ENCODE measurements around the gene CFAP77. TPM values are rescaled to one million over a fixed set of nuclear protein-coding genes. Genes with fewer than 3 reads are reported as not detected.

Gene CFAP77
- total and polyA plus RNA-seq, 9 donors: 0.11 to 13.8 (median 0.47) TPM; not detected in 4

DNA sequence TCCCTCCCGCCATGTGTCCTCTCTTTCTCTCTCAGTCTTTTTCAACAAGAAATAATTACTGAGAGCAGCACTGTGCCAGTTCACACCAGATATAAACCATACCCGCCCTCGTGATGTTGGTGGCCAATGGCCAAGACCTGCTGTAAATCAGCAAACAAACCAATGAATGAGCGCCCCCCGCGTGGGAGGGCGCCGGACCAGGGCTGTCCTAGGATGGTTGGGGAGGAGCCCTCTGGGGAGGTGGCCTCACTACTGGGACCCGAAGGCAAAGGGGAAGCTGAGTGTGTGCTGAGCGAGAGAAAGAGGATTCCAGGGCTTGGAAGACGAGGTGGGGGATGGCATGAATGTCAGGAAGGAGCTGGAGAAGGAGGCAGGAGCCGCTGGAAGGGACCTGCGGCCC lies 121.2 kb downstream of the CFAP77 start:
- 4 to 7% (median 4%) methylated on average over 13 of the region's 13 CpGs for WGBS, 3 donors
- Histone ChIP-seq H3K36me3 (no peaks in the 10 kb centered on the region), H3K27me3 (no peaks in the 10 kb centered on the region), H3K4me3 (no peak overlapping the region), H3K9me3 (peaks cover 0 to 7% of the 10 kb centered on the region in 2 donors), H3K27ac (no peak overlapping the region), H3K4me1 (ENCODE audit: insufficient read depth) (no peaks in the 10 kb centered on the region)
- DNase-seq: no peak
- intact Hi-C loops (cut with DNase I): no loop called here
- TF ChIP-seq, protein P1, sequence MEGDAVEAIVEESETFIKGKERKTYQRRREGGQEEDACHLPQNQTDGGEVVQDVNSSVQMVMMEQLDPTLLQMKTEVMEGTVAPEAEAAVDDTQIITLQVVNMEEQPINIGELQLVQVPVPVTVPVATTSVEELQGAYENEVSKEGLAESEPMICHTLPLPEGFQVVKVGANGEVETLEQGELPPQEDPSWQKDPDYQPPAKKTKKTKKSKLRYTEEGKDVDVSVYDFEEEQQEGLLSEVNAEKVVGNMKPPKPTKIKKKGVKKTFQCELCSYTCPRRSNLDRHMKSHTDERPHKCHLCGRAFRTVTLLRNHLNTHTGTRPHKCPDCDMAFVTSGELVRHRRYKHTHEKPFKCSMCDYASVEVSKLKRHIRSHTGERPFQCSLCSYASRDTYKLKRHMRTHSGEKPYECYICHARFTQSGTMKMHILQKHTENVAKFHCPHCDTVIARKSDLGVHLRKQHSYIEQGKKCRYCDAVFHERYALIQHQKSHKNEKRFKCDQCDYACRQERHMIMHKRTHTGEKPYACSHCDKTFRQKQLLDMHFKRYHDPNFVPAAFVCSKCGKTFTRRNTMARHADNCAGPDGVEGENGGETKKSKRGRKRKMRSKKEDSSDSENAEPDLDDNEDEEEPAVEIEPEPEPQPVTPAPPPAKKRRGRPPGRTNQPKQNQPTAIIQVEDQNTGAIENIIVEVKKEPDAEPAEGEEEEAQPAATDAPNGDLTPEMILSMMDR (IDR thresholded peaks at IDR 0.05): no peak
- no peak for TF ChIP-seq EP300 (IDR thresholded peaks at IDR 0.05)
- TF ChIP-seq POLR2A (IDR thresholded peaks at IDR 0.05): no peak

DNA sequence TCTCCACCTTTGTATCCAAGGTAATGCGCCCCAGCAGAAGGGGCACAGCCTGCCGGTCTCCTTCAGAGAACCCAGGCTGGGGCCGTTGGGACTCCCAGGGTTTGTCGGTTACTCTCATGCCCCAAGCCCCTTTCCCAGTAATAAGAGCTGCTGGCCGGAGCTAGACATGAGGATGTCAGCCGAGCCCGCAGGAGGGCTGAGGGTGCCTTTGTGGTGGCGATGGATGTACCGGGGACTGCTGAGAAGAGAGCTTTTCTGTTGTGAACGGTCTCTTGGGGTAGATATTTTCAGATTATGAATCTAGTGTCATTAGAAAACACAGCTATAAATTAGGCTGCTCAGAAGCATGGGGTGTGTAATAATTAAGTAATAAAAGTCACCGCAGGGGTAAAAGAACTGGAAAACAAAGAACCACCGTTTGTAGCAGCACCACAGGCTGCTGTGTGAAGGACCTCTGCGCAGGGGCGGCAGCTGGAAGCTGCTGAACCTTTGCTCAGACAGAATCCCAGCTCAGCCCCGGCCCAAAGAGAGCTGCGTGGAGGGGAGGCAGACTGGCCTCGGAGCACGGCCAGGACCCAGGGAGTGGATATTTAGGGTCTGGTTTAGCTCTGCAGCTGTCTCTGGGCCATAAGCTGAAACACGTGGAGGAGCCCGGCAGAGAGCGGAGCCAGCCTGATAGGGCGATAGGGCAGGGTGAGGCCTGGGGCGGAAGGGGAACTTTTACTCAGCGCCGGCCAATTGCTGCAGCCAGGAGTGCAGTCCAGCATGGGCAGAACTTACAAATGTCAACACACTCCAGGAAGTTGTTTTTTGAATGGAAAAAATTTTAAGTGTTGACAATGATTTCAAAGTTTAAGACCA lies 121.9 kb downstream of the CFAP77 start:
- Histone ChIP-seq H3K4me1 (ENCODE audit: insufficient read depth) (no peaks in the 10 kb centered on the region), H3K27ac (no peak overlapping the region), H3K27me3 (no peaks in the 10 kb centered on the region), H3K9me3 (peaks cover 0 to 7% of the 10 kb centered on the region in 2 donors), H3K4me3 (no peak overlapping the region), H3K36me3 (no peaks in the 10 kb centered on the region)
- no peak for DNase-seq
- intact Hi-C loops (cut with DNase I): no loop called here
- TF ChIP-seq POLR2A (IDR thresholded peaks at IDR 0.05) (no peak), EP300 (IDR thresholded peaks at IDR 0.05) (no peak)
- TF ChIP-seq, protein P1 (IDR thresholded peaks at IDR 0.05): no peak
- WGBS, 3 donors: 51 to 52% (median 51%) methylated on average over 25 of the region's 25 CpGs

GRCh38 chr9:132534832-132535231 lies 124.8 kb downstream of the CFAP77 start:
- TF ChIP-seq POLR2A (IDR thresholded peaks at IDR 0.05) (no peak), EP300 (IDR thresholded peaks at IDR 0.05) (no peak)
- TF ChIP-seq, protein P1 (IDR thresholded peaks at IDR 0.05): no peak
- Histone ChIP-seq H3K4me3 (no peak overlapping the region), H3K36me3 (no peaks in the 10 kb centered on the region), H3K4me1 (ENCODE audit: insufficient read depth) (no peaks in the 10 kb centered on the region), H3K27me3 (no peaks in the 10 kb centered on the region), H3K9me3 (peaks cover 0 to 7% of the 10 kb centered on the region in 2 donors), H3K27ac (no peak overlapping the region)
- intact Hi-C loops (cut with DNase I): no loop called here
- WGBS, 3 donors: 92 to 94% (median 94%) methylated on average over 2 of the region's 2 CpGs
- DNase-seq: no peak

GRCh38 chr9:132536124-132536523 lies 126.1 kb downstream of the CFAP77 start:
- WGBS, 3 donors: 75 to 92% (median 86%) methylated on average over 1 of the region's 1 CpG
- no peak overlapping the region for H3K27ac ChIP-seq
- H3K27me3 ChIP-seq: no peaks in the 10 kb centered on the region
- no peak for TF ChIP-seq POLR2A (IDR thresholded peaks at IDR 0.05)
- no peak for TF ChIP-seq EP300 (IDR thresholded peaks at IDR 0.05)
- TF ChIP-seq, protein P1 (IDR thresholded peaks at IDR 0.05): no peak
- intact Hi-C loops (cut with DNase I): no loop called here
- H3K36me3 ChIP-seq: no peaks in the 10 kb centered on the region
- H3K9me3 ChIP-seq: peaks cover 0 to 7% of the 10 kb centered on the region in 2 donors
- no peaks in the 10 kb centered on the region for H3K4me1 ChIP-seq (ENCODE audit: insufficient read depth)
- H3K4me3 ChIP-seq: no peak overlapping the region
- no peak for DNase-seq
